Measurements from ENCODE around the gene ITPKB. TPM values are rescaled to one million over a fixed set of nuclear protein-coding genes. Genes with fewer than 3 reads are reported as not detected.

Gene ITPKB
- polyA plus RNA-seq, 4 donors, result 1.8 to 9.6 (median 5.4) TPM

DNA sequence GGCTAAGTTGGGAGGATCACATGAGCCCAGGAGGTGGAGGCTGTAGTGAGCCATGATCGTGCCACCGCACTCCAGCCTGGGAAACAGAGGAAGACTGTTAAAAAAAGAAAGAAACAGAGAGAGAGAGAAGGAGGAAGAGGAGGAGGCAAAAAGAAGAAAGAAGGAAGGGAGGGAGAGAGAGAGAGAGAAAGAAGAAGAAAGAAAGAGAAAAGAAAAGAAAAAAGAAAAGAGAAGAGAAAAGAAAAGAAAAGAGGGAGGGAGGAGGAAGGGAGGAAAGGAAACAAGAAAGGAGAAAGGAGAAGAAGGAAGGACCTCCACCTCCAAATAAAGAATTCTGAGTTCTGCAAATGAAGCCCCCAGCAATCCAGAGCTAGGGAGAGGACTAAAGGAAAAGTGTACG is 108.5 kb downstream of the ITPKB start:
- FAIRE-seq (no peak), DNase-seq (no peak)
- no peak overlapping the region for H3K4me3 ChIP-seq (ENCODE audit: low read depth in 1 of 3, low read length in 3 of 3)
- no peak overlapping the region for H3K27ac ChIP-seq (ENCODE audit: low read depth in 1 of 3, low read length in 2 of 3)
- peaks cover 0 to 49% (median 0%) of the 10 kb centered on the region in 3 donors for H3K36me3 ChIP-seq (ENCODE audit: control insufficient read depth in 3 of 3, insufficient read depth in 2 of 3, low read depth in 1 of 3, low read length in 3 of 3)
- 94 to 96% (median 95%) methylated on average over 3 of the region's 3 CpGs for WGBS, 3 donors
- peaks cover 0 to 20% of the 10 kb centered on the region in 2 donors for H3K9me3 ChIP-seq (ENCODE audit: control insufficient read depth in 2 of 2, insufficient read depth in 1 of 2, low read depth in 1 of 2, low read length in 1 of 2)
- no peaks in the 10 kb centered on the region for H3K27me3 ChIP-seq (ENCODE audit: control insufficient read depth in 3 of 3, insufficient read depth in 3 of 3, low read length in 3 of 3)
- no peaks in the 10 kb centered on the region for H3K4me1 ChIP-seq (ENCODE audit: control insufficient read depth in 3 of 3, insufficient read depth in 2 of 3, low read depth in 1 of 3, low read length in 2 of 3)

- FAIRE-seq (no peak), DNase-seq (no peak)
- H3K9me3 ChIP-seq (ENCODE audit: control insufficient read depth in 2 of 2, insufficient read depth in 1 of 2, low read depth in 1 of 2, low read length in 1 of 2), result peaks cover 0 to 24% of the 10 kb centered on the region in 2 donors
- H3K4me3 ChIP-seq (ENCODE audit: low read depth in 1 of 3, low read length in 3 of 3), result no peak overlapping the region
- peaks cover 0 to 43% (median 0%) of the 10 kb centered on the region in 3 donors for H3K36me3 ChIP-seq (ENCODE audit: control insufficient read depth in 3 of 3, insufficient read depth in 2 of 3, low read depth in 1 of 3, low read length in 3 of 3)
- no peaks in the 10 kb centered on the region for H3K27me3 ChIP-seq (ENCODE audit: control insufficient read depth in 3 of 3, insufficient read depth in 3 of 3, low read length in 3 of 3)
- H3K27ac ChIP-seq (ENCODE audit: low read depth in 1 of 3, low read length in 2 of 3), result no peak overlapping the region
- H3K4me1 ChIP-seq (ENCODE audit: control insufficient read depth in 3 of 3, insufficient read depth in 2 of 3, low read depth in 1 of 3, low read length in 2 of 3), result no peaks in the 10 kb centered on the region
- 93 to 97% (median 94%) methylated on average over 6 of the region's 6 CpGs for WGBS, 3 donors
These were observed 109.1 kb downstream of the ITPKB start for GRCh38 chr1:226629896-226630550.

DNA sequence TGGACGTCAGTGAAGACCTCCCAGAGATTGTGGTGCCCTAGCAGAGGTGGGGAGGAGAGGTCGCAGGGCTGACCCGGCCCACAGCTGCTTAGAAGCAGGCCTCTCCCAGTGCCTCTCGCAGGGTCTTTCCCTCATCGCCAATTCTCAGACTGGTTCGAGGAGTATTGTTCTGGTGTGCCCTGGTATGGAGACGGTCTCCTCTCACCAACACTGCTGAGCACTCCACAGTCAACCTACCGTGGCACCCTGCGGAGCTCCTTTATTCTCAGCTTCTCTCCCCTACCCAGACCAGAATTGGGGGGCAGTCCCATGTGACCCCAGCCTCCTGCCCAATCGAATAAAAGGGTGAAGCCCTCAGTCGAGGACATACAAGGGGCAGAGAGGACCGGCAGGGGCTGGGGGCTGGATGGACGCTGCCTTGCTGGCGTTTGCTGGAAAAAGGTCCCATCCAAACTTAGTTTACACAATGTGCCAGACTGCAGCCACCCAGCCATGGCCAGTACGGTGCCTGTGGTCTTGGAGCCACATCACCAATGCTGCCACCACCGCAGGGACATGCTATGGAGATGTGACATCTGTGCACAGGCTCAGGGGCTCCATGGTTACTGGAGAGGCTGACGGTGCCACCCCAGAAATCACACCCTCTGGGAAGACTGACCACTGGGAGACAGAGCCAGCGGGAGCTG is 109.7 kb downstream of the ITPKB start:
- Histone ChIP-seq H3K27ac (ENCODE audit: low read depth in 1 of 3, low read length in 2 of 3) (no peak overlapping the region), H3K9me3 (ENCODE audit: control insufficient read depth in 2 of 2, insufficient read depth in 1 of 2, low read depth in 1 of 2, low read length in 1 of 2) (peaks cover 0 to 24% of the 10 kb centered on the region in 2 donors), H3K4me1 (ENCODE audit: control insufficient read depth in 3 of 3, insufficient read depth in 2 of 3, low read depth in 1 of 3, low read length in 2 of 3) (no peaks in the 10 kb centered on the region), H3K4me3 (ENCODE audit: low read depth in 1 of 3, low read length in 3 of 3) (no peak overlapping the region), H3K36me3 (ENCODE audit: control insufficient read depth in 3 of 3, insufficient read depth in 2 of 3, low read depth in 1 of 3, low read length in 3 of 3) (peaks cover 0 to 36% (median 0%) of the 10 kb centered on the region in 3 donors), H3K27me3 (ENCODE audit: control insufficient read depth in 3 of 3, insufficient read depth in 3 of 3, low read length in 3 of 3) (no peaks in the 10 kb centered on the region)
- WGBS, 3 donors, result 93 to 94% (median 94%) methylated on average over 18 of the region's 18 CpGs
- FAIRE-seq (no peak), DNase-seq (no peak)

- Histone ChIP-seq H3K27me3 (ENCODE audit: control insufficient read depth in 3 of 3, insufficient read depth in 3 of 3, low read length in 3 of 3) (no peaks in the 10 kb centered on the region), H3K36me3 (ENCODE audit: control insufficient read depth in 3 of 3, insufficient read depth in 2 of 3, low read depth in 1 of 3, low read length in 3 of 3) (peaks cover 0 to 30% (median 0%) of the 10 kb centered on the region in 3 donors), H3K4me3 (ENCODE audit: low read depth in 1 of 3, low read length in 3 of 3) (no peak overlapping the region), H3K4me1 (ENCODE audit: control insufficient read depth in 3 of 3, insufficient read depth in 2 of 3, low read depth in 1 of 3, low read length in 2 of 3) (no peaks in the 10 kb centered on the region), H3K27ac (ENCODE audit: low read depth in 1 of 3, low read length in 2 of 3) (no peak overlapping the region), H3K9me3 (ENCODE audit: control insufficient read depth in 2 of 2, insufficient read depth in 1 of 2, low read depth in 1 of 2, low read length in 1 of 2) (peaks cover 0 to 24% of the 10 kb centered on the region in 2 donors)
- no peak for DNase-seq
- no peak for FAIRE-seq
- WGBS, 3 donors, result 79 to 89% (median 87%) methylated on average over 10 of the region's 10 CpGs
These were observed 110.4 kb downstream of the ITPKB start for GRCh38 chr1:226628612-226629155.

DNA sequence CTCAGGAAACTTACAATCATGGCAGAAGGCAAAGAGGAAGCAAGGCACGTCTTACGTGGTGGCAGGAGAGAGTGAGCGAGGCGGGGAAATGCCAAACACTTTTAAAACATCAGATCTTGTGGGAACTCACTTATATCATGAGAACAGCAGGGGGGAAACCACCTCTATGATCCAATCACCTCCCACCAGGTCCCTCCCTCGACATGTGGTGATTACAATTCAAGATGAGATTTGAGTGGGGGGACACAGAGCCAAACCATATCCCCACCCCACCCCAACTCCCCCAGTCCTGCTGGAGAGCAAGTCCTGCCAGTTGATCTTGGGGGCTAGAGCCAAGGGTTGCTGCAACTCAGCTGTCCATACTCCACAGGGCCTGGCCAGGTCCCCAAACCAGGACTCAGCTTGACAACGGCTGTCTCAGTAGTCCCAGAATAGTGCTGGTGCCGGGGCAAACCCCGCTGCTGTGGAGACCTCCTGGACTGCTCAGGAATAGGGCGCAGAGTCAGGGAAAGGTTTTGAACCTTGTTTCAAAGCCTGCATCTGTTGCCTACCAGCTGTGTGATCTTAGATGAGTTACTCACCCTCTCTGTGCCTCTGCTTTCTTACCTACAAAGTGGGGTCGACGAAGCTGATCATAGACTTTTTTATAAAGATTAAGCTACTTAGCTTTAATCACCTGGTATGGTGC is 111.0 kb downstream of the ITPKB start:
- no peak for DNase-seq
- 83 to 86% (median 84%) methylated on average over 11 of the region's 11 CpGs for WGBS, 3 donors
- Histone ChIP-seq H3K27ac (ENCODE audit: low read depth in 1 of 3, low read length in 2 of 3) (no peak overlapping the region), H3K4me1 (ENCODE audit: control insufficient read depth in 3 of 3, insufficient read depth in 2 of 3, low read depth in 1 of 3, low read length in 2 of 3) (no peaks in the 10 kb centered on the region), H3K4me3 (ENCODE audit: low read depth in 1 of 3, low read length in 3 of 3) (no peak overlapping the region), H3K27me3 (ENCODE audit: control insufficient read depth in 3 of 3, insufficient read depth in 3 of 3, low read length in 3 of 3) (no peaks in the 10 kb centered on the region), H3K9me3 (ENCODE audit: control insufficient read depth in 2 of 2, insufficient read depth in 1 of 2, low read depth in 1 of 2, low read length in 1 of 2) (peaks cover 0 to 24% of the 10 kb centered on the region in 2 donors), H3K36me3 (ENCODE audit: control insufficient read depth in 3 of 3, insufficient read depth in 2 of 3, low read depth in 1 of 3, low read length in 3 of 3) (peaks cover 0 to 24% (median 0%) of the 10 kb centered on the region in 3 donors)
- no peak for FAIRE-seq

DNA sequence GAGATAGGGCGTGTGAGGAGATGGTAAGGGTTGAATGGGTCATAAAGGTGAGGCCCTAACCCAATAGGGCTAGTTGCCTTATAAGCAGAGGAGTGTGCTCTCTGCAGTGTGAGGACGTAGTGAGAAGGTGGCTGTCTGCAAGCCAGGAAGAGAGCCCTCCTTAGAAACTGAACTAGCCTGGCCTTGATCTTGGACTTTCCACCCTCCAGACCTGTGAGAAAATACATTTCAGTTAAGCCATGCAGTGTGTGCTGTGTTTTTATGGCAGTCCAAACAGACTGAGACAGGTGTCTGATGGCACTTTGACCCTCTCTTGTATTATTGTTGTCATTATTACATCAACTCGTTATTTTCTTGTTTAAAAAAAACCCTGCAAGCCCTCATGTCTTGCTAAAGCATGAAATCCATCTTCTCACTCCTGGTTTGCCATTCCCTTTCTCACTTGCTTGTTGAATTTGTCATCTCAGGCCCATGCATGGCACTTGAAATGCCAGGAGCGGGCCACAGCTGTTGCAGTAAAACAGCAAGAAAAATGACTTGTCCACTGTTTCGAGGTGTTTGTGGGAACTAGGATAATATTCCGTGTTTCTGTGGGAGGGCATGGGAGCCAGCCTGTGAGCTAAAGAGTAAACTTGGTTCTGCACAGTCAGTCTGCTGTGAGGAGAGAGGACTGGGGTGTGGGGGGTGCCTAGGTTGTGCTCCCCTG is 111.9 kb downstream of the ITPKB start:
- peak; percentile 27 to 76 for DNase-seq
- H3K27ac ChIP-seq (ENCODE audit: low read depth in 1 of 3, low read length in 2 of 3), result no peak overlapping the region

GRCh38 chr1:226626577-226626956 is 112.5 kb downstream of the ITPKB start:
- DNase-seq (peak; percentile 14 to 35), FAIRE-seq (no peak)
- H3K4me1 ChIP-seq (ENCODE audit: control insufficient read depth in 3 of 3, insufficient read depth in 2 of 3, low read depth in 1 of 3, low read length in 2 of 3), result no peaks in the 10 kb centered on the region
- H3K27me3 ChIP-seq (ENCODE audit: control insufficient read depth in 3 of 3, insufficient read depth in 3 of 3, low read length in 3 of 3), result no peaks in the 10 kb centered on the region
- 14 to 60% (median 42%) methylated on average over 11 of the region's 11 CpGs for WGBS, 3 donors
- no peak overlapping the region for H3K27ac ChIP-seq (ENCODE audit: low read depth in 1 of 3, low read length in 2 of 3)
- peaks cover 0 to 16% (median 0%) of the 10 kb centered on the region in 3 donors for H3K36me3 ChIP-seq (ENCODE audit: control insufficient read depth in 3 of 3, insufficient read depth in 2 of 3, low read depth in 1 of 3, low read length in 3 of 3)
- peaks cover 0 to 28% of the 10 kb centered on the region in 2 donors for H3K9me3 ChIP-seq (ENCODE audit: control insufficient read depth in 2 of 2, insufficient read depth in 1 of 2, low read depth in 1 of 2, low read length in 1 of 2)
- no peak overlapping the region for H3K4me3 ChIP-seq (ENCODE audit: low read depth in 1 of 3, low read length in 3 of 3)

More for the DNA sequence above, 111.9 kb downstream of the ITPKB start:
- WGBS, 3 donors, result 51 to 82% (median 60%) methylated on average over 6 of the region's 6 CpGs
- H3K36me3 ChIP-seq (ENCODE audit: control insufficient read depth in 3 of 3, insufficient read depth in 2 of 3, low read depth in 1 of 3, low read length in 3 of 3), result peaks cover 0 to 20% (median 0%) of the 10 kb centered on the region in 3 donors
- H3K4me1 ChIP-seq (ENCODE audit: control insufficient read depth in 3 of 3, insufficient read depth in 2 of 3, low read depth in 1 of 3, low read length in 2 of 3), result no peaks in the 10 kb centered on the region
- no peak for FAIRE-seq
- peaks cover 0 to 27% of the 10 kb centered on the region in 2 donors for H3K9me3 ChIP-seq (ENCODE audit: control insufficient read depth in 2 of 2, insufficient read depth in 1 of 2, low read depth in 1 of 2, low read length in 1 of 2)
- H3K4me3 ChIP-seq (ENCODE audit: low read depth in 1 of 3, low read length in 3 of 3), result no peak overlapping the region
- H3K27me3 ChIP-seq (ENCODE audit: control insufficient read depth in 3 of 3, insufficient read depth in 3 of 3, low read length in 3 of 3), result no peaks in the 10 kb centered on the region

Data from small intestine (tissue), 7 donors.